OCI-LY7 (cell line): ENCODE results near the gene FGFR4.

Experiments used
- EZH2phosphoT487 ChIP-seq: fragments of 200-600 bp; sonication (generic); IDR thresholded peaks from 2 replicates; pipeline ENCODE4 v1.6.1; 2018; ENCODE audit warnings: low read depth, borderline replicate concordance, mild to moderate bottlenecking, mixed run types, antibody characterized with exemption, low read length, moderate library complexity, mixed read lengths
- TF ChIP-seq, protein P1 (sequence below): fragments of 200-600 bp; sonication (generic); conservative IDR thresholded peaks from 2 replicates; pipeline ENCODE4 v1.5.1; 2014; ENCODE audit warnings: mild to moderate bottlenecking, antibody characterized with exemption, low read length, moderate library complexity, mixed read lengths

GRCh38 chr5:177079606-177080005, 7.1 kb upstream of the FGFR4 start:
- TF ChIP-seq, protein P1, sequence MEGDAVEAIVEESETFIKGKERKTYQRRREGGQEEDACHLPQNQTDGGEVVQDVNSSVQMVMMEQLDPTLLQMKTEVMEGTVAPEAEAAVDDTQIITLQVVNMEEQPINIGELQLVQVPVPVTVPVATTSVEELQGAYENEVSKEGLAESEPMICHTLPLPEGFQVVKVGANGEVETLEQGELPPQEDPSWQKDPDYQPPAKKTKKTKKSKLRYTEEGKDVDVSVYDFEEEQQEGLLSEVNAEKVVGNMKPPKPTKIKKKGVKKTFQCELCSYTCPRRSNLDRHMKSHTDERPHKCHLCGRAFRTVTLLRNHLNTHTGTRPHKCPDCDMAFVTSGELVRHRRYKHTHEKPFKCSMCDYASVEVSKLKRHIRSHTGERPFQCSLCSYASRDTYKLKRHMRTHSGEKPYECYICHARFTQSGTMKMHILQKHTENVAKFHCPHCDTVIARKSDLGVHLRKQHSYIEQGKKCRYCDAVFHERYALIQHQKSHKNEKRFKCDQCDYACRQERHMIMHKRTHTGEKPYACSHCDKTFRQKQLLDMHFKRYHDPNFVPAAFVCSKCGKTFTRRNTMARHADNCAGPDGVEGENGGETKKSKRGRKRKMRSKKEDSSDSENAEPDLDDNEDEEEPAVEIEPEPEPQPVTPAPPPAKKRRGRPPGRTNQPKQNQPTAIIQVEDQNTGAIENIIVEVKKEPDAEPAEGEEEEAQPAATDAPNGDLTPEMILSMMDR = no peak
- no peak for TF ChIP-seq EZH2phosphoT487
